Thymus (tissue), 11 donors: ENCODE measurements around the gene EIF4A2. TPM values are rescaled to one million over a fixed set of nuclear protein-coding genes. Genes with fewer than 3 reads are reported as not detected.

Experiments
- DNase-seq, 9 donors: peaks; one replicate each; pipeline ENCODE4 v3.0.0-alpha.2; 2013; ENCODE audit warnings: low spot score in 9 of 9, low read depth in 6 of 9, missing footprints in 1 of 9
- H3K27ac ChIP-seq, 2 donors: one replicate each; pipeline ENCODE4 v1.5.1; 2013; ENCODE audit warnings: control low read depth in 1 of 2, low read depth in 1 of 2, low read length in 1 of 2, mild to moderate bottlenecking in 1 of 2, moderate library complexity in 1 of 2
- H3K27me3 ChIP-seq, 2 donors: one replicate each; pipeline ENCODE4 v1.5.1; 2013; ENCODE audit warnings: low read length in 1 of 2; ENCODE audit not compliant: control insufficient read depth in 2 of 2, insufficient read depth in 1 of 2
- H3K36me3 ChIP-seq, 2 donors: one replicate each; pipeline ENCODE4 v1.5.1; 2013; ENCODE audit warnings: low read length in 1 of 2, mild to moderate bottlenecking in 1 of 2, moderate library complexity in 1 of 2; ENCODE audit not compliant: control insufficient read depth in 2 of 2, insufficient read depth in 2 of 2
- H3K4me1 ChIP-seq, 2 donors: one replicate each; pipeline ENCODE4 v1.5.1; 2013; ENCODE audit warnings: low read length in 2 of 2; ENCODE audit not compliant: control insufficient read depth in 2 of 2, insufficient read depth in 2 of 2
- H3K4me3 ChIP-seq, 2 donors: one replicate each; pipeline ENCODE4 v1.5.1; 2013; ENCODE audit warnings: low read length in 2 of 2, control low read depth in 1 of 2, mild to moderate bottlenecking in 1 of 2
- H3K9me3 ChIP-seq, 2 donors: one replicate each; pipeline ENCODE4 v1.5.1; 2013; ENCODE audit warnings: low read length in 1 of 2, mild to moderate bottlenecking in 1 of 2; ENCODE audit not compliant: control insufficient read depth in 2 of 2, insufficient read depth in 1 of 2
- WGBS: extraction: QIAGEN DNeasy Blood & Tissue Kit; methylation state at CpG from one replicate; pipeline ENCODE4 v1.1.7; 2013; 5-methylcytosine and 5-hydroxymethylcytosine counted together
- polyA plus RNA-seq: library from polyadenylated mRNA; stranded (reverse); fragments of 200-250 nt; gene quantifications from one replicate; pipeline ENCODE4 v1.2.3, GENCODE V29; 2013
- total RNA-seq: library from RNA; stranded (reverse); fragments of 120-200 nt; gene quantifications from one replicate; pipeline ENCODE4 v1.2.4, GENCODE V29; 2013
- donor health status: healthy.

Gene EIF4A2
- total and polyA plus RNA-seq, 2 donors = 530 to 595 TPM

DNA sequence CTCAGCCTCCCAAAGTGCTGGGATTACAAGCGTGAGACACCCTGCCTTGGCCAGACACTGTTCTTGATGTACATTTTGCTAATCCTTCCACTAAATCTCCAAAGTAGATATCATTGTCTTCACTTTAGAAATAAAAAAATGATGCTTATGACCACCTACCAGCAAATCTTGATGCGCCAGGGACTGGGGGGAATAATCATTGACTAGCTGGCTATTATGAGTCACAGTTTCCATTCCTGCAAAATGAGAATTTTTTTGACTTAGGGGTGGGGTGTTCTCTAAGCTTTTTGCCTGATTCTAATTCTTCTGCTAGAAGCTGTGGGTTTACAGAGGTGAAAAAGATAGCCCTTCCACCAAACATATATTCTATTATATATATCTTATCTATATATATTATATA is 40.0 kb downstream of the EIF4A2 start:
- Histone ChIP-seq H3K4me3 (no peak overlapping the region), H3K36me3 (no peaks in the 10 kb centered on the region), H3K27ac (no peak overlapping the region), H3K4me1 (peaks cover 2 to 26% of the 10 kb centered on the region in 2 donors), H3K9me3 (peaks cover 0 to 4% of the 10 kb centered on the region in 2 donors), H3K27me3 (peaks cover 43 to 63% of the 10 kb centered on the region in 2 donors)
- 91% methylated on average over 2 of the region's 2 CpGs for WGBS
- no peak for DNase-seq

GRCh38 chr3:186824430-186825139 is 41.2 kb downstream of the EIF4A2 start:
- 61% methylated on average over 18 of the region's 18 CpGs for WGBS
- Histone ChIP-seq H3K36me3 (no peaks in the 10 kb centered on the region), H3K4me3 (no peak overlapping the region), H3K27me3 (peaks cover 50 to 74% of the 10 kb centered on the region in 2 donors), H3K4me1 (peaks cover 2 to 27% of the 10 kb centered on the region in 2 donors), H3K9me3 (peaks cover 0 to 4% of the 10 kb centered on the region in 2 donors), H3K27ac (no peak overlapping the region)
- DNase-seq = no peak

DNA sequence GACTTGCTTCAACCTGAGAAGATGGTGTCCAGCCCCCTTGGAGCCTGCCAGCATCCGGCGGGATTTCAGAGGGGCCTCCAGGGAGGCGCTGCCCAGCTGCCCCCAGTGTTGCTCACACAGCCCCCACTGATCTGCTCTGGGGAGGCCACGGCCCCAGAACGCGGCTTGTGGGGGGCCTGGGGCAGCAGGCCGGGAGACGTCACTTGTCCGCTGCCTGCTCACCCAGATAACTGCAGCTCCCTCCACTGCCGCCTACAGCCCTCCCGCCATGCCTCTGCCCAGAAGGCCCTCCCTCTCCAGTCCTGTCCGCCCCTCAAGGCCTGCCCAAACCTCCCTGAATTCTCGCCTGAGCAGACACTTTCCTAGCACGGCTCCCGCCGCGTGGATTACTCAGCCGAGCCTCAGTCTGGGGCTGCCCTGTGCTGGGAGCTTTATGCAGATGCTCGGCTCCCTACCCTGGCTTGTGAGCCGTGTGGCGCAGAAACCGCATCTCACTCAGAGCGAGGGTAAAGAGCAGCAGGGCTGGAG is 42.0 kb downstream of the EIF4A2 start:
- no peak overlapping the region for H3K27ac ChIP-seq
- peaks cover 0 to 4% of the 10 kb centered on the region in 2 donors for H3K9me3 ChIP-seq
- H3K36me3 ChIP-seq = no peaks in the 10 kb centered on the region
- 5% methylated on average over 23 of the region's 23 CpGs for WGBS
- DNase-seq = peak in 1 of 9 donors; percentile 49
- H3K27me3 ChIP-seq = peaks cover 57 to 82% of the 10 kb centered on the region in 2 donors
- H3K4me1 ChIP-seq = peaks cover 2 to 27% of the 10 kb centered on the region in 2 donors
- H3K4me3 ChIP-seq = no peak overlapping the region

- Histone ChIP-seq H3K27me3 (peaks cover 59 to 88% of the 10 kb centered on the region in 2 donors), H3K27ac (no peak overlapping the region), H3K4me3 (no peak overlapping the region), H3K9me3 (peaks cover 0 to 4% of the 10 kb centered on the region in 2 donors), H3K4me1 (peaks cover 2 to 27% of the 10 kb centered on the region in 2 donors), H3K36me3 (no peaks in the 10 kb centered on the region)
- 24% methylated on average over 11 of the region's 11 CpGs for WGBS
- no peak for DNase-seq
Observed at GRCh38 chr3:186825872-186826409, 42.6 kb downstream of the EIF4A2 start.

DNA sequence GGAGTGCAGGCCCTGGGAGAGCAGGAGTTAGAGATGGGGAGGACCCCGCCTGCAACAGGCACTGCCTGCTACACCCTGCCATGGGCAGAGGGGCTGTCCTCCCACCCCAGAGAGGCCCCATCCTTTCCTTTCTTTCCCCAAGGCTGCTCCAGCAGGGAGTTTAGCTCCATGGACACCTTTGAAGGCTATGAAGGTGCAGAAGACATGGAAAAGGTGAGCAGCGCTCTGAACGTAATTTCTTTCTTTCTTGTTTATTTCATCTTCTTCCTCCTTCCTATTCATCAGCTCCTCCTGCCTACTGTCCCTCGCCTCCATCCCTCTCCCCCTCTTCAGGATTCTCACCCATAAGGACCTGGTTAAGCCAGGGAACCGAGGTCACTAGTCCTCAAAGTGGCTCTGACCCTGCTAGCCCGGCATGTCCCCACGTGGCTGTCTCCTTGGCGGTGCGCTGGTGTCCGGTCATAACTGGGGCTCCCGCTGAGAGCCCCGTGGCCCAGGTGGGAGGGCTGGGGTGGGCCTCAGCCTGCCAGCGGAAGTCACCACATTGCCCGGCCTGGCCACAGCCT is 43.1 kb downstream of the EIF4A2 start:
- 15% methylated on average over 14 of the region's 14 CpGs for WGBS
- Histone ChIP-seq H3K36me3 (no peaks in the 10 kb centered on the region), H3K27ac (no peak overlapping the region), H3K9me3 (peaks cover 0 to 4% of the 10 kb centered on the region in 2 donors), H3K4me3 (peak overlapping the region; percentile 37 to 67), H3K27me3 (peaks cover 61 to 93% of the 10 kb centered on the region in 2 donors), H3K4me1 (peaks cover 2 to 27% of the 10 kb centered on the region in 2 donors)
- no peak for DNase-seq

DNA sequence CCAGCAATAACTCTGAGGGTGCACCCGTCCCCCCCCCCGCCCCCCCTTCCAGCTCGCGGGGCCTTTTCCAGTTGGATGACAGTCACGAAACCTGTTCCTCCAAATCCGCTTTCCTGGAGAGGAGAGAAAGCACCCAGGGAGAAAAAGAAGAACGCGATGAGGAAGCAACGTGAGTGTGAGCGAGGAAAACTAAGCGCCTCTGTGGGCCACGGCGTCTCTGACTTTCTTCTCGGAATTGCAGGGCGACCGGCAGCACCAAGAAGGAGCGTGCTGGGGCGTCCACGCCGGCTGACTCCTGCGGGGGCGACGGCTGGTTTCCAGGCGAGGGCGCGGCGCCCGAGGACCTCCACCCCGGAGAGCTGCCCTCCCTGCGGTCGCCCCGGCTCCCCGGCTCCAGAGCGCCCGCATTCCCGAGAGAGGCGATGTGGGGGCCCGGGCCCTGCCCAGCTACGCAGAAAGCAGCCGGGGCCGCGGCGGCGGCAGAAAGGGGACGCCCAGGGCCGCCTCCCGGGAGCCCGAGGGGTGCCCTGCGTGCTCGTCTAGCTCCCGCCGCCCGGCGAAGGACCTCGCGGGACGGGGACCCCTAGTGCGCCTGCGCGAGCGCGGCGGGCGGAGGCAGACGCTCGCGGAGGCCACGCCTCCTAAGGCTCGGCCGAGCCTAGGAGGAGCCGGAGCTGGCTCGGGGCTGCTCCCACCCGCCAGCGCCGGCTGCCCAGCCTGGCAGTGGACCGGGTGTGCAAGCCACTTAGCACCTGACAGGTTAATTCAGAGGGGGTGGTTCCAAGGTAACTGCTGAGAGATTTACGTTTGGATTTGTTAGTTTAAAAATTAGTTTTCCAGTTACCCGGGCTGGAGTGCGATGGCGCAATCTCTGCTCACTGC is 43.8 kb downstream of the EIF4A2 start:
- peaks cover 0 to 4% of the 10 kb centered on the region in 2 donors for H3K9me3 ChIP-seq
- H3K36me3 ChIP-seq = no peaks in the 10 kb centered on the region
- peak in 8 of 9 donors; percentile 70 to 91 (median 83) for DNase-seq
- WGBS = 2% methylated on average over 80 of the region's 80 CpGs
- H3K4me3 ChIP-seq = peak overlapping the region; percentile 37 to 67
- no peak overlapping the region for H3K27ac ChIP-seq
- H3K4me1 ChIP-seq = peaks cover 2 to 27% of the 10 kb centered on the region in 2 donors
- peaks cover 64 to 95% of the 10 kb centered on the region in 2 donors for H3K27me3 ChIP-seq

DNA sequence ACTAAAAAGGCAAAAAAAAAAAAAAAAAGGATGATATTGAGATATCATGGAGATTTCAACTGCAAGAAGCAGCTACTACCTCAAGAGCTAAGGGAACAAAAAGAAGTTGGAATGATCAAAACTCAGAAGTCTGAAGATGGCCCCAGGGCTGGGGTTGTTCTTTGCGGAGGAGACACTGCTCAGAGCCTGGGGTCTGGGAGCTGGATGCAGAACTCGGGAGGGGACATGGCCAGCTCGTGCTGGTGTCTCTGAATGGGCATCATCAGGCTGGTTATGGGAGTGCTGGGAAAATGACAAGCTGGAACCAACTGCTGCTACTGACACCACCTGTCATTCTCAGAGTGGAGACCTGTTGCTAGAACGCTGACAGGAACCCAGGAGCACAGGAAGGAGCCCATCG is 45.0 kb downstream of the EIF4A2 start:
- WGBS = 28% methylated on average over 5 of the region's 5 CpGs
- peaks cover 2 to 27% of the 10 kb centered on the region in 2 donors for H3K4me1 ChIP-seq
- H3K36me3 ChIP-seq = no peaks in the 10 kb centered on the region
- H3K27me3 ChIP-seq = peaks cover 61 to 86% of the 10 kb centered on the region in 2 donors
- peak in 2 of 9 donors; percentile 20 to 28 for DNase-seq
- no peak overlapping the region for H3K27ac ChIP-seq
- H3K4me3 ChIP-seq = no peak overlapping the region
- H3K9me3 ChIP-seq = peaks cover 0 to 4% of the 10 kb centered on the region in 2 donors

DNA sequence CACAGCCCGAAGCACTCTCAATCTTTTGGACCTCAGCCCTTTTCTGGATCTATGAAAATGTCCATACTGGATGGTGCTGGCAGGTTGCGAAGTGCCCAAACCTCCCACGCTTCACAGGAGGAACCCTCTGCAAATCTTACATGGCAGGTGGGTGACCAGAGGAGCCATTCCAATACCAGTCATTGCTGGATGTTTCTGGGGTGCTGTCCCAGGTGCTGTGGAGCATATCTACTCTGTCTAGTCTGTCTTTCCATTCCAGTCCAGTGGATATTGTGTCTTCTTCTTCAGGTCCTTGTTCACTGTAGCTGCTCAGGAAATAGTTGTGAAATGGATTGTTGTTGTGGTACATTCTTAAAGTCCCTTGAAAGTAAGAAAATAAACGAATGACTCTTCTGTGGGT is 48.4 kb downstream of the EIF4A2 start:
- Histone ChIP-seq H3K9me3 (no peaks in the 10 kb centered on the region), H3K36me3 (no peaks in the 10 kb centered on the region), H3K27ac (no peak overlapping the region), H3K27me3 (peaks cover 31 to 55% of the 10 kb centered on the region in 2 donors), H3K4me3 (no peak overlapping the region), H3K4me1 (peaks cover 0 to 10% of the 10 kb centered on the region in 2 donors)
- no peak for DNase-seq
- WGBS = 72% methylated on average over 4 of the region's 4 CpGs
